IMR-90 (cell line): ENCODE measurements around the gene SMIM14. TPM values are rescaled to one million over a fixed set of nuclear protein-coding genes. Genes with fewer than 3 reads are reported as not detected.

Experiments
- ATAC-seq: fragments of 200-7000 bp; cut with Tn5 transposase; 2 replicates; pipeline ENCODE4 v1.9.1; 2020; ENCODE audit warnings: low read depth, mild to moderate bottlenecking, moderate library complexity
- BruUV-seq: library from RNA; stranded (reverse); fragments of 400-500 nt; replicated peaks from 2 replicates; lab custom pipeline; 2021; lab: Mats Ljungman, UMichigan
- CTCF ChIA-PET: fragments of 300-600 bp; formaldehyde crosslinking; extraction: SDS; loops from one replicate; lab custom pipeline; 2021; ENCODE audit warnings: antibody characterized with exemption; lab: Yijun Ruan, JAX
- POLR2A ChIA-PET: fragments of 300-600 bp; sonication (Branson Sonifier 250); formaldehyde crosslinking; loops from one replicate; lab custom pipeline; 2022; ENCODE audit warnings: antibody characterized with exemption; ENCODE audit not compliant: unreplicated experiment; lab: Charles Lee
- DNase-seq: peaks from one replicate; pipeline ENCODE4 v3.0.0; 2013
- H2AFZ ChIP-seq: replicated peaks from 2 replicates; pipeline ENCODE3; 2013; ENCODE audit warnings: low read length, mild to moderate bottlenecking; ENCODE audit not compliant: poor library complexity
- H2AK5ac ChIP-seq: 2 replicates; pipeline ENCODE4 v1.6.1; 2013; ENCODE audit warnings: low read depth, low read length, inconsistent platforms
- H2AK9ac ChIP-seq: replicated peaks from 2 replicates; pipeline ENCODE3; 2013; ENCODE audit warnings: mild to moderate bottlenecking, low read depth, low read length, moderate library complexity; ENCODE audit not compliant: poor library complexity
- H2BK120ac ChIP-seq: 2 replicates; pipeline ENCODE4 v1.6.1; 2013; ENCODE audit warnings: low read depth, low read length, inconsistent platforms
- H2BK15ac ChIP-seq: 3 replicates; pipeline ENCODE4 v1.6.1; 2013; ENCODE audit warnings: low read depth, low read length, inconsistent platforms
- H2BK20ac ChIP-seq: 2 replicates; pipeline ENCODE4 v1.6.1; 2013; ENCODE audit warnings: low read depth, mild to moderate bottlenecking, inconsistent platforms, low read length, moderate library complexity
- H2BK5ac ChIP-seq: 2 replicates; pipeline ENCODE4 v1.6.1; 2013; ENCODE audit warnings: mild to moderate bottlenecking, low read depth, low read length, inconsistent platforms; ENCODE audit not compliant: poor library complexity, severe bottlenecking
- H3K14ac ChIP-seq: replicated peaks from 2 replicates; pipeline ENCODE4 v1.6.1; 2013; ENCODE audit warnings: low read depth, low read length, inconsistent platforms
- H3K18ac ChIP-seq: 2 replicates; pipeline ENCODE4 v1.6.1; 2013; ENCODE audit warnings: low read depth, low read length, control low read depth
- H3K23ac ChIP-seq: 2 replicates; pipeline ENCODE4 v1.6.1; 2013; ENCODE audit warnings: low read depth, low read length, inconsistent platforms
- H3K27ac ChIP-seq: 2 replicates; pipeline ENCODE4 v1.5.1; 2013; ENCODE audit warnings: mild to moderate bottlenecking, control low read depth, low read length; ENCODE audit not compliant: insufficient read depth
- H3K27me3 ChIP-seq: 2 replicates; pipeline ENCODE4 v1.6.1; 2013; ENCODE audit warnings: low read length; ENCODE audit not compliant: control insufficient read depth, insufficient read depth
- H3K36me3 ChIP-seq: 2 replicates; pipeline ENCODE4 v1.6.1; 2013; ENCODE audit warnings: low read length, mixed read lengths; ENCODE audit not compliant: control insufficient read depth, insufficient read depth
- H3K4ac ChIP-seq: 2 replicates; pipeline ENCODE4 v1.6.1; 2013; ENCODE audit warnings: low read depth, low read length, inconsistent platforms
- H3K4me1 ChIP-seq: 2 replicates; pipeline ENCODE4 v1.6.1; 2013; ENCODE audit warnings: low read length, mixed read lengths; ENCODE audit not compliant: control insufficient read depth, insufficient read depth
- H3K4me2 ChIP-seq: 2 replicates; pipeline ENCODE4 v1.6.1; 2013; ENCODE audit warnings: low read depth, mild to moderate bottlenecking, control low read depth, low read length, moderate library complexity
- H3K4me3 ChIP-seq: 2 replicates; pipeline ENCODE4 v1.5.1; 2013; ENCODE audit warnings: low read depth, mild to moderate bottlenecking, control low read depth, low read length, moderate library complexity; ENCODE audit not compliant: insufficient read depth
- H3K56ac ChIP-seq: 2 replicates; pipeline ENCODE4 v1.6.1; 2013; ENCODE audit warnings: low read length, inconsistent platforms; ENCODE audit not compliant: insufficient read depth; ENCODE audit errors: extremely low read depth
- H3K79me1 ChIP-seq, 2 experiments: 2 replicates each; pipeline ENCODE4 v1.6.1; 2013; ENCODE audit warnings: low read length in 2 of 2, inconsistent platforms in 1 of 2, low read depth in 1 of 2
- H3K9ac ChIP-seq: 2 replicates; pipeline ENCODE4 v1.6.1; 2013; ENCODE audit warnings: low read depth, low read length, control low read depth
- H3K9me1 ChIP-seq: 2 replicates; pipeline ENCODE4 v1.6.1; 2013; ENCODE audit warnings: low read length, inconsistent platforms; ENCODE audit not compliant: insufficient read depth
- H3K9me3 ChIP-seq: 2 replicates; pipeline ENCODE4 v1.6.1; 2013; ENCODE audit warnings: low read length; ENCODE audit not compliant: control insufficient read depth, insufficient read depth
- H4K20me1 ChIP-seq: 2 replicates; pipeline ENCODE4 v1.6.1; 2013; ENCODE audit warnings: low read length, inconsistent platforms; ENCODE audit not compliant: insufficient read depth
- H4K5ac ChIP-seq: 2 replicates; pipeline ENCODE4 v1.6.1; 2013; ENCODE audit warnings: mild to moderate bottlenecking, low read depth, low read length, control low read depth
- H4K8ac ChIP-seq, 2 experiments: 2 replicates each; pipeline ENCODE4 v1.6.1; 2013; ENCODE audit warnings: low read depth in 2 of 2, low read length in 2 of 2, control low read depth in 1 of 2, inconsistent platforms in 1 of 2
- H4K91ac ChIP-seq: 2 replicates; pipeline ENCODE4 v1.6.1; 2013; ENCODE audit warnings: low read depth, low read length, inconsistent platforms; ENCODE audit not compliant: insufficient read depth
- MAZ ChIP-seq: IDR thresholded peaks from 2 replicates; pipeline ENCODE4 v1.6.1; 2012; ENCODE audit warnings: low read depth, mild to moderate bottlenecking, low read length, improper control_type of control experiment, moderate library complexity, borderline replicate concordance
- RAD21 ChIP-seq: IDR thresholded peaks from 2 replicates; pipeline ENCODE4 v1.6.1; 2012; ENCODE audit warnings: low read length, improper control_type of control experiment
- RCOR1 ChIP-seq: IDR thresholded peaks from 2 replicates; pipeline ENCODE4 v1.6.1; 2012; ENCODE audit warnings: mild to moderate bottlenecking, low read length, improper control_type of control experiment; ENCODE audit not compliant: insufficient replicate concordance
- WGBS, 2 experiments: methylation state at CpG; one replicate each; pipeline versions ENCODE4 v1.1.5 to v1.1.7; 2013; ENCODE audit warnings: missing lambda C conversion rate in 2 of 2; ENCODE audit not compliant: insufficient read length in 1 of 2; ENCODE audit errors: extremely low coverage in 2 of 2; 5-methylcytosine and 5-hydroxymethylcytosine counted together
- dilution Hi-C: fragments of 300-500 bp; cut with HindIII; formaldehyde crosslinking; loops from one replicate; pipeline ENCODE4 v1.14.3; 2018; ENCODE audit warnings: low sequenced_read_pairs; ENCODE audit not compliant: unreplicated experiment
- in situ Hi-C: fragments of 300-500 bp; cut with MboI; formaldehyde crosslinking; loops from 3 replicates; pipeline ENCODE4 v1.14.3; 2019; ENCODE audit warnings: low sequenced_read_pairs, inconsistent platforms, mixed read lengths
- intact Hi-C: fragments of 100-400 bp; cut with micrococcal nuclease; formaldehyde crosslinking; loops from 2 replicates; pipeline ENCODE4 v1.10.0; 2022
- polyA plus RNA-seq, 3 experiments: library from polyadenylated mRNA; depleted of rRNA; stranded (reverse); fragments of >200 nt; gene quantifications; 2 replicates each; pipeline ENCODE4 v1.2.3, GENCODE V29; 2012; ENCODE audit warnings: low replicate concordance in 1 of 3
- total RNA-seq: library from RNA; depleted of rRNA; stranded (reverse); fragments of >200 nt; gene quantifications from 2 replicates; pipeline ENCODE4 v1.2.3, GENCODE V29; 2012

Gene SMIM14
- total and polyA plus RNA-seq, 2 of the 4 experiments (the other 2 are of a cell fraction), result 15.6 to 20.9 TPM

GRCh38 chr4:39528061-39528465 lies 110.6 kb downstream of the SMIM14 start:
- H4K5ac ChIP-seq, result peak overlapping the region; percentile 8
- WGBS, 2 experiments, result 0% methylated on average over 14 of the region's 21 CpGs; no CpG with 5 or more reads in 1 of the 2 experiments
- peak overlapping the region; percentile 98 for H3K4ac ChIP-seq
- peak overlapping the region; percentile 70 to 78 for H4K8ac ChIP-seq
- H3K56ac ChIP-seq, result peak overlapping the region; percentile 86
- POLR2A ChIA-PET, result no interaction called here
- H3K79me1 ChIP-seq, result peaks cover 6 to 41% of the 10 kb centered on the region in 2 experiments; a peak in 3 of 4 replicates
- peak overlapping the region; percentile 98 for H2AK9ac ChIP-seq
- DNase-seq (peak; percentile 82), ATAC-seq (peak; percentile 37; the same call in 1 of the 2 replicates)
- H3K36me3 ChIP-seq, result peaks cover 1% of the 10 kb centered on the region; the same call in 1 of the 2 replicates
- H2BK5ac ChIP-seq, result peak overlapping the region; percentile 96
- peak overlapping the region; percentile 85 for H2AK5ac ChIP-seq
- H3K23ac ChIP-seq, result peak overlapping the region; percentile 90; the same call in 1 of the 2 replicates
- H3K27me3 ChIP-seq, result no peaks in the 10 kb centered on the region
- peak overlapping the region; percentile 95 for H3K14ac ChIP-seq
- dilution Hi-C loops (no loop called here), in situ Hi-C loops (loop anchor here (10.0 kb wide), 1 partner anchor 107 kb away; the partner anchor contains the start of gene SMIM14), intact Hi-C loops (loop anchor here (5.0 kb wide), 2 partner anchors 94 to 169 kb away; partner anchors contain the start of gene UBE2K)
- peak overlapping the region; percentile 2; the same call in 2 of the 3 replicates for H2BK15ac ChIP-seq
- no peak overlapping the region for H2BK20ac ChIP-seq
- H3K9me3 ChIP-seq, result peaks cover 3% of the 10 kb centered on the region; the same call in 1 of the 2 replicates
- peak overlapping the region; percentile 99 for H2AFZ ChIP-seq
- peak overlapping the region; percentile 57; the same call in 1 of the 2 replicates for H2BK120ac ChIP-seq
- BruUV-seq, result TSS peak; percentile 45
- CTCF ChIA-PET, result interaction anchor here (0.7 to 0.9 kb wide), 2 partner anchors 58 to 103 kb away, joined by 3 read pairs; no protein-coding TSS in a partner anchor
- H3K27ac ChIP-seq, result peak overlapping the region; percentile 93
- peak overlapping the region; percentile 83 for H3K9ac ChIP-seq
- H3K18ac ChIP-seq, result peak overlapping the region; percentile 26
- H3K4me3 ChIP-seq, result peak overlapping the region; percentile 76
- peaks cover 4% of the 10 kb centered on the region; the same call in 1 of the 2 replicates for H3K9me1 ChIP-seq
- peak overlapping the region; percentile 95 for H4K91ac ChIP-seq
- H4K20me1 ChIP-seq, result peaks cover 9% of the 10 kb centered on the region; the same call in 1 of the 2 replicates
- no peak for TF ChIP-seq MAZ
- TF ChIP-seq RCOR1, result no peak
- peak; percentile 15; the same call in 1 of the 2 replicates for TF ChIP-seq RAD21
- peaks cover 2% of the 10 kb centered on the region for H3K4me1 ChIP-seq
- H3K4me2 ChIP-seq, result peak overlapping the region; percentile 82
